DOHH2 (cell line): ENCODE data around the gene GPRC5C.

ENCODE experiments used
- H3F3A ChIP-seq: fragments of 200-600 bp; sonication (generic), shearing (Covaris generic); 2 replicates; pipeline ENCODE4 v1.6.0; 2016; ENCODE audit warnings: antibody characterized with exemption, mild to moderate bottlenecking; ENCODE audit not compliant: control insufficient read depth, insufficient read depth
- H3K27ac ChIP-seq: fragments of 200-600 bp; sonication (generic); 2 replicates; pipeline ENCODE4 v1.5.1; 2014; ENCODE audit warnings: low read depth, mild to moderate bottlenecking, low read length, moderate library complexity
- H3K27me3 ChIP-seq: fragments of 200-600 bp; sonication (generic); 2 replicates; pipeline ENCODE4 v1.6.1; 2014; ENCODE audit warnings: mild to moderate bottlenecking, low read length, mixed read lengths; ENCODE audit not compliant: control insufficient read depth
- H3K36me3 ChIP-seq: fragments of 200-600 bp; sonication (generic); 2 replicates; pipeline ENCODE4 v1.6.1; 2014; ENCODE audit warnings: mild to moderate bottlenecking, low read length, moderate library complexity, mixed read lengths; ENCODE audit not compliant: control insufficient read depth
- H3K4me1 ChIP-seq: fragments of 200-600 bp; sonication (generic); 2 replicates; pipeline ENCODE4 v1.6.1; 2014; ENCODE audit warnings: mild to moderate bottlenecking, low read length, mixed read lengths; ENCODE audit not compliant: control insufficient read depth
- H3K4me2 ChIP-seq: fragments of 200-600 bp; sonication (generic); 2 replicates; pipeline ENCODE4 v1.6.0; 2014; ENCODE audit warnings: mild to moderate bottlenecking, low read length, moderate library complexity
- H3K4me3 ChIP-seq: fragments of 200-600 bp; sonication (generic); 2 replicates; pipeline ENCODE4 v1.5.1; 2014; ENCODE audit warnings: mild to moderate bottlenecking, low read length, mixed read lengths
- H3K79me2 ChIP-seq: fragments of 200-600 bp; sonication (generic); 2 replicates; pipeline ENCODE4 v1.6.1; 2014; ENCODE audit warnings: mild to moderate bottlenecking, low read length, mixed read lengths; ENCODE audit not compliant: control insufficient read depth
- H3K9me2 ChIP-seq: fragments of 200-600 bp; sonication (generic); replicated peaks from 2 replicates; pipeline ENCODE4 v1.6.1; 2014; ENCODE audit warnings: mild to moderate bottlenecking, low read length, mixed read lengths; ENCODE audit not compliant: control insufficient read depth
- H3K9me3 ChIP-seq: fragments of 200-600 bp; sonication (generic); 2 replicates; pipeline ENCODE4 v1.6.1; 2014; ENCODE audit warnings: antibody characterized with exemption, low read length, mixed read lengths; ENCODE audit not compliant: control insufficient read depth, insufficient read depth
- H4K20me1 ChIP-seq: fragments of 200-600 bp; sonication (generic); 2 replicates; pipeline ENCODE4 v1.6.0; 2014; ENCODE audit warnings: low read depth, mild to moderate bottlenecking, antibody characterized with exemption, low read length, moderate library complexity; ENCODE audit not compliant: control insufficient read depth, insufficient read depth
- EZH2phosphoT487 ChIP-seq: fragments of 200-600 bp; sonication (generic); IDR thresholded peaks from 2 replicates; pipeline ENCODE4 v1.6.1; 2017; ENCODE audit warnings: borderline replicate concordance, mild to moderate bottlenecking, antibody characterized with exemption, low read length, moderate library complexity, mixed read lengths
- TF ChIP-seq, protein P1 (sequence below): fragments of 200-600 bp; sonication (generic); IDR thresholded peaks from one replicate; pipeline ENCODE4 v1.5.1; 2014; ENCODE audit warnings: antibody characterized with exemption, mild to moderate bottlenecking, low read depth, low read length; ENCODE audit not compliant: poor library complexity, severe bottlenecking

The GPRC5C gene

DNA sequence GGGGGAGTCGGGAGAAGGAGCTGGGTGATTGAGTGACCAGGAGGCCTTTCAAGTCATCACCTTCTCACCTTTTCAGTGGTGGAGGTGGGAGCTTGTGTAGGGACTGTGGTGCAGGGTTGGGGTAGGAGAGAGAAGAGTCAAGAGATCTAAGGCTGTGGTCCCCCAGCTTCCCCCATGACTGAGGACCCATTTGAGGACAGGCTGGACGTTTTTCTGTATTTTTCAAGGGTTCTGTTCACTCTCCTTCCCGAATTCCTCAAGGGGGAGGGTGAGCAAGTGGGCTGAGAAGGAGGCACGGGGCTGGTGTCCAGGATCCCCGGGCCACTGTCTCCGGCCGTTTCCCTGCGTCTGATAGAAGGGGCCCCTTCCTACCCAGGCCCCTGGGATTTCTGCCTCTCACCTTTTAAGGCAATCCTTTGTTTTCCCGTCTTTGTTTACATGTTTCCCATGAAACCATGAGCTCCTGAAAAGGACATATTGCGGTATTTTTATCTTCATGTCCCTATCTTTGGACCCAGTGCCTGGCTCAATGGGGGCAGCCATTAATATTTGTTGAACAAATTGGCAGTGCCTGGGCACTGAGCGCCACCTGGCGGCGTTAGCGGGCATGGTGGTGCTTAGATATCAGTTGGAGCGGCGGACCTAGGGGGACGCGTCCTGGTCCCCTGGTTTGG lies 25.4 kb downstream of the GPRC5C start:
- H3K79me2 ChIP-seq, result no peaks in the 10 kb centered on the region
- H3K9me3 ChIP-seq, result no peaks in the 10 kb centered on the region
- TF ChIP-seq, protein P1, sequence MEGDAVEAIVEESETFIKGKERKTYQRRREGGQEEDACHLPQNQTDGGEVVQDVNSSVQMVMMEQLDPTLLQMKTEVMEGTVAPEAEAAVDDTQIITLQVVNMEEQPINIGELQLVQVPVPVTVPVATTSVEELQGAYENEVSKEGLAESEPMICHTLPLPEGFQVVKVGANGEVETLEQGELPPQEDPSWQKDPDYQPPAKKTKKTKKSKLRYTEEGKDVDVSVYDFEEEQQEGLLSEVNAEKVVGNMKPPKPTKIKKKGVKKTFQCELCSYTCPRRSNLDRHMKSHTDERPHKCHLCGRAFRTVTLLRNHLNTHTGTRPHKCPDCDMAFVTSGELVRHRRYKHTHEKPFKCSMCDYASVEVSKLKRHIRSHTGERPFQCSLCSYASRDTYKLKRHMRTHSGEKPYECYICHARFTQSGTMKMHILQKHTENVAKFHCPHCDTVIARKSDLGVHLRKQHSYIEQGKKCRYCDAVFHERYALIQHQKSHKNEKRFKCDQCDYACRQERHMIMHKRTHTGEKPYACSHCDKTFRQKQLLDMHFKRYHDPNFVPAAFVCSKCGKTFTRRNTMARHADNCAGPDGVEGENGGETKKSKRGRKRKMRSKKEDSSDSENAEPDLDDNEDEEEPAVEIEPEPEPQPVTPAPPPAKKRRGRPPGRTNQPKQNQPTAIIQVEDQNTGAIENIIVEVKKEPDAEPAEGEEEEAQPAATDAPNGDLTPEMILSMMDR, result peak; percentile 95
- TF ChIP-seq EZH2phosphoT487, result no peak
- H3K9me2 ChIP-seq, result no peaks in the 10 kb centered on the region
- H3K27ac ChIP-seq, result no peak overlapping the region
- H3K4me3 ChIP-seq, result no peak overlapping the region
- no peaks in the 10 kb centered on the region for H4K20me1 ChIP-seq
- H3K4me2 ChIP-seq, result no peak overlapping the region
- H3K27me3 ChIP-seq, result no peaks in the 10 kb centered on the region
- H3F3A ChIP-seq, result no peaks in the 10 kb centered on the region
- H3K36me3 ChIP-seq, result no peaks in the 10 kb centered on the region
- H3K4me1 ChIP-seq, result no peaks in the 10 kb centered on the region; the same call in 1 of the 2 replicates

DNA sequence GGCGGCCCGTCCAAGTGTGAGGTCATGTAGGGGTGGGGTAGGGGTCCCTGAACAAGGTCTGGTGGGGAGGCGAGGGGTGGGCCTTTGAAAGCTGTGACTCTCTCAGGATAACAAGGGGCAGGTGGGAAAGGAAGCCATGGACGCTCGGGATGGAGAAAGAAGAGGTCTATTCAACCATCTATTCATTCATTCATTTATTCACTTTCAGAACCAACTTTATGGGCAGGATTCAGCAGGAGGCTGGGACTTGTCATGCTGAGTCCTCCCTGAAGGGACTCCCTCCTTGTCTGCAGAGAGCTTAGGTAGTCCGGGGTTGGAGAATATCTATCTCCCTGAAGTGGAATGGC lies 25.9 kb downstream of the GPRC5C start:
- Histone ChIP-seq H3K27me3 (no peaks in the 10 kb centered on the region), H3F3A (no peaks in the 10 kb centered on the region), H3K4me1 (no peaks in the 10 kb centered on the region; the same call in 1 of the 2 replicates), H3K4me3 (no peak overlapping the region), H3K27ac (no peak overlapping the region), H3K79me2 (no peaks in the 10 kb centered on the region), H3K4me2 (no peak overlapping the region), H3K9me3 (no peaks in the 10 kb centered on the region), H3K36me3 (no peaks in the 10 kb centered on the region), H3K9me2 (no peaks in the 10 kb centered on the region), H4K20me1 (no peaks in the 10 kb centered on the region)
- TF ChIP-seq, protein P1, result peak; percentile 38
- no peak for TF ChIP-seq EZH2phosphoT487

DNA sequence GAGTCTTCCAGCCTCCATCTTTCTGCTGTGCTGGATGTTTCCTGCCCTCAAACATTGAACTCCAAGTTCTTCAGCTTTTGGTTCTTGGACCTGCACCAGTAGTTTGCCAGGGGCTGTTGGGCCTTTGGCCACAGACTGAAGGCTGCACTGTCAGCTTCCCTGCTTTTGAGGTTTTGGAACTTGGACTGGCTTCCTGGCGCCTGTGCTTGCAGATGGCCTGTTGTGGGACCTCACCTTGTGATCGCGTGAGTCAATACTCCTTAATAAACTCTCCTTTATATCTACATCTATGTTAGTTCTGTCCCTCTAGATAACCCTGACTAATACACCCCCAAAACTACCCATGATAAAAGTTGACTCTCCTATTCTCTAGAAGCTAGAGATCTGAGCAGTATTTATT lies 26.9 kb downstream of the GPRC5C start:
- TF ChIP-seq, protein P1, result no peak
- no peak for TF ChIP-seq EZH2phosphoT487
- no peaks in the 10 kb centered on the region for H3K36me3 ChIP-seq
- no peaks in the 10 kb centered on the region for H3K9me2 ChIP-seq
- no peak overlapping the region for H3K4me2 ChIP-seq
- H3K9me3 ChIP-seq, result no peaks in the 10 kb centered on the region
- no peak overlapping the region for H3K4me3 ChIP-seq
- no peak overlapping the region for H3K27ac ChIP-seq
- H3F3A ChIP-seq, result no peaks in the 10 kb centered on the region
- no peaks in the 10 kb centered on the region for H3K79me2 ChIP-seq
- H3K27me3 ChIP-seq, result no peaks in the 10 kb centered on the region
- H3K4me1 ChIP-seq, result peaks cover 4% of the 10 kb centered on the region
- no peaks in the 10 kb centered on the region for H4K20me1 ChIP-seq

DNA sequence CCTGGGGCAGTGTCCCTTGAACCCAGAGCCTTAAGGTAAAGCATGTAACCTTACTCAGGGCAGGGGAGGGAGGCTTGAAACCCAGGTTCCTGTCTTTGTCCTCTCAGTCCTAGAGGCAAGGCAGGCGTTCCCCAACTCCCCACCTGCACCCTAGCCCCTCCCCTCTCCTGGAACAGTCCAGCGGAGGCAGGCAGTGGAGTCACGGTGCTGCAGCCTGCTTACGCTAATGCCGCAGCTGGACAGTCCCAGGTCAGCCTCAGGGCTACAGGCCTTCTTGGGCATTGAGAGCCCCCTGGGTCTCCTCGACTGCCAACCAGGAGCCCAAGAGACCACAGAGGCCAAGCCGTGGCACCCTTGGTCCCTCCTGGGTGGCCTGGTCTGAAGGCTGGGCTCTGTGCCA lies 27.7 kb downstream of the GPRC5C start:
- H3K27me3 ChIP-seq, result no peaks in the 10 kb centered on the region
- peaks cover 4% of the 10 kb centered on the region for H3K4me1 ChIP-seq
- H3K9me2 ChIP-seq, result no peaks in the 10 kb centered on the region
- no peak for TF ChIP-seq EZH2phosphoT487
- TF ChIP-seq, protein P1, result no peak
- no peak overlapping the region for H3K4me3 ChIP-seq
- H4K20me1 ChIP-seq, result no peaks in the 10 kb centered on the region
- H3K9me3 ChIP-seq, result no peaks in the 10 kb centered on the region
- no peaks in the 10 kb centered on the region for H3K36me3 ChIP-seq
- H3F3A ChIP-seq, result no peaks in the 10 kb centered on the region
- H3K4me2 ChIP-seq, result no peak overlapping the region
- no peaks in the 10 kb centered on the region for H3K79me2 ChIP-seq
- H3K27ac ChIP-seq, result no peak overlapping the region
